HepG2 (cell line): Measurements from ENCODE around the gene PMFBP1. TPM values are rescaled to one million over a fixed set of nuclear protein-coding genes. Genes with fewer than 3 reads are reported as not detected.

Experiments used
- BCL6 ChIP-seq: IDR thresholded peaks from 2 replicates; pipeline ENCODE4 v1.6.1; 2016; ENCODE audit warnings: missing genetic modification reagents, missing compliant biosample characterization
- CREB1 ChIP-seq, 2 experiments: fragments of 450-650 bp in 1 of 2; IDR thresholded peaks; 2 replicates each; pipeline ENCODE4 v1.6.1; 2016 to 2017; ENCODE audit warnings: control low read depth in 1 of 2, mild to moderate bottlenecking in 1 of 2, missing compliant biosample characterization in 1 of 2, missing genetic modification characterization in 1 of 2
- ETV6 ChIP-seq: sonication (generic); formaldehyde crosslinking; conservative IDR thresholded peaks from 2 replicates; pipeline ENCODE4 v1.4.0; 2020; ENCODE audit warnings: missing genetic modification reagents
- GATAD2A ChIP-seq: IDR thresholded peaks from 2 replicates; pipeline ENCODE4 v1.6.1; 2016
- MAF1 ChIP-seq: sonication (generic); formaldehyde crosslinking; IDR thresholded peaks from 2 replicates; pipeline ENCODE4 v1.5.0; 2020; ENCODE audit warnings: missing genetic modification reagents, borderline replicate concordance
- MBNL3 ChIP-seq: fragments of 250-450 bp; sonication (Bioruptor Pico); conservative IDR thresholded peaks from 2 replicates; pipeline ENCODE4 v1.8.0; 2022; ENCODE audit warnings: mild to moderate bottlenecking, inconsistent platforms
- MLLT10 ChIP-seq: sonication (generic); formaldehyde crosslinking; IDR thresholded peaks from 2 replicates; pipeline ENCODE4 v1.4.0; 2020; ENCODE audit warnings: missing genetic modification reagents
- NCOA2 ChIP-seq: sonication (generic); formaldehyde crosslinking; IDR thresholded peaks from 2 replicates; pipeline ENCODE4 v1.8.0; 2022; ENCODE audit warnings: inconsistent platforms
- SNAI1 ChIP-seq: sonication (generic); formaldehyde crosslinking; IDR thresholded peaks from 2 replicates; pipeline ENCODE4 v1.5.0; 2020; ENCODE audit warnings: mild to moderate bottlenecking, missing genetic modification reagents, borderline replicate concordance
- SP2 ChIP-seq: sonication (generic); formaldehyde crosslinking; IDR thresholded peaks from 2 replicates; pipeline ENCODE4 v1.5.1; 2020; ENCODE audit warnings: mild to moderate bottlenecking, missing genetic modification reagents
- SRSF1 ChIP-seq: fragments of 200-400 bp; formaldehyde crosslinking; optimal IDR thresholded peaks from 2 replicates; pipeline ENCODE3; 2017; ENCODE audit warnings: mild to moderate bottlenecking, low read depth, low read length, moderate library complexity
- WIZ ChIP-seq: sonication (generic); formaldehyde crosslinking; IDR thresholded peaks from 2 replicates; pipeline ENCODE4 v1.5.1; 2020; ENCODE audit warnings: mild to moderate bottlenecking, missing genetic modification reagents
- ZBTB1 ChIP-seq: sonication (generic); formaldehyde crosslinking; IDR thresholded peaks from 2 replicates; pipeline ENCODE4 v1.4.0; 2020; ENCODE audit warnings: missing genetic modification reagents, borderline replicate concordance
- ZNF614 ChIP-seq: IDR thresholded peaks from 2 replicates; pipeline ENCODE4 v1.6.1; 2018; ENCODE audit warnings: missing biosample characterization, missing genetic modification reagents, inconsistent platforms, borderline replicate concordance
- ZXDC ChIP-seq: sonication (generic); formaldehyde crosslinking; IDR thresholded peaks from 2 replicates; pipeline ENCODE4 v1.5.0; 2020; ENCODE audit warnings: mild to moderate bottlenecking, missing genetic modification reagents
- polyA plus RNA-seq, 8 experiments: library from polyadenylated mRNA; depleted of rRNA in 3 of 8; stranded (reverse) in 7 of 8; unstranded in 1 of 8; fragments of >200 nt; fragmentation: Illumina TruSeq in 4 of 8; extraction: Trizol in 4 of 8; gene quantifications; 2 replicates each; pipeline versions ENCODE4 v1.2.1 to v1.2.3, GENCODE V29; 2011 to 2016; ENCODE audit warnings: low read depth in 4 of 8, missing spikeins in 1 of 8, mixed read lengths in 1 of 8; ENCODE audit not compliant: insufficient read depth in 1 of 8
- total RNA-seq, 5 experiments: library from RNA; depleted of rRNA; stranded (reverse); fragments of >200 nt; fragmentation: Illumina TruSeq; extraction: Trizol; gene quantifications; 2 replicates each; pipeline ENCODE4 v1.2.3, GENCODE V29; 2016; ENCODE audit warnings: low read depth in 1 of 5
- TF ChIP-seq, protein P1 (sequence below), 2 experiments: sonication (generic) in 1 of 2; formaldehyde crosslinking in 1 of 2; IDR thresholded peaks; 2 replicates each; pipeline versions ENCODE4 v1.6.1 to v1.9.0; 2014 to 2022; ENCODE audit warnings: antibody characterized with exemption in 1 of 2, borderline replicate concordance in 1 of 2, inconsistent platforms in 1 of 2, low read depth in 1 of 2, missing genetic modification reagents in 1 of 2
- TF ChIP-seq, protein P2 (sequence below): sonication (generic); formaldehyde crosslinking; IDR thresholded peaks from 2 replicates; pipeline ENCODE4 v1.4.0; 2020; ENCODE audit warnings: missing genetic modification reagents

PMFBP1 gene
- total and polyA plus RNA-seq, 2 of the 13 experiments (the other 11 are each of a cell fraction or from before 2014, with no cell fraction given), result 1.9 to 3.8 TPM

DNA sequence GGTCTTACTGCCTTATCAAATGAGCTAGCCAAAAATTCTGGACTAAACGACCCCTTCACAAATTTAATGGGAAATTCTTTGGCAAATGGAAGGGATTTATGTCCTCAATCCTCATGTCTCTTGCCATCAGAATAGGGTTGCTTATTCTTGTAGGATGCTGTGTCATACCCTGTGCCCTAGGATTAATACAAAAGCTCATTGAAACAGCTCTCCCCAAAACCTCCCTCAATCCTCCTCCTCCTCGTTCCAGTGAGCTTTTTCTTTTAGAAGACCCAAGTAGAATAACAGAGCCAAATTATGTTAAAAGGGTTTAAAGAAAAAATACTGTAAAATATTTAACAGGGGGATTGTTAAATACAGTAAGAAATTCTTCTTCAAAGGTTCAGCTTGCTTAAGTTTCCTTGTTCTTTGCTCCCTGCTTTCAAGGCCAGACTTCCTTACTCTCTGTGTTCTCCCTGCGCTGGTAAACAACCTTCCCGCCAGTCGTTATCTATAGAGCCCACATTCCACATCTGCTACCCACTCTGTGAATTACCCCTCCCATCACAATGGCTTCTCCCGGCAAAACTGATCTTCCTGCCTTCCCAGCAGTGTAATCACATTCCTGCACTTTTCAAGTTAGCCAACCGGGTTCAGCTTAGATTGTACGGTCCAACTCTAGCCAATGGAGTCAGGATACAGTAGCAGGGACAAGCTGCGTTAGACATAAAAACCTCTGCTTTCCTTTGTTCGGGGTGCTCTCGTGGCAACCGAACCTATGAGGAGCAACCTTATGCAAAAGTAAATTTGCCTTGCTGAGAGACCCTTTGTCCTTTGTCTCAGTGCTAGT, 99.2 kb downstream of the PMFBP1 start (continued):
- TF ChIP-seq, protein P1, sequence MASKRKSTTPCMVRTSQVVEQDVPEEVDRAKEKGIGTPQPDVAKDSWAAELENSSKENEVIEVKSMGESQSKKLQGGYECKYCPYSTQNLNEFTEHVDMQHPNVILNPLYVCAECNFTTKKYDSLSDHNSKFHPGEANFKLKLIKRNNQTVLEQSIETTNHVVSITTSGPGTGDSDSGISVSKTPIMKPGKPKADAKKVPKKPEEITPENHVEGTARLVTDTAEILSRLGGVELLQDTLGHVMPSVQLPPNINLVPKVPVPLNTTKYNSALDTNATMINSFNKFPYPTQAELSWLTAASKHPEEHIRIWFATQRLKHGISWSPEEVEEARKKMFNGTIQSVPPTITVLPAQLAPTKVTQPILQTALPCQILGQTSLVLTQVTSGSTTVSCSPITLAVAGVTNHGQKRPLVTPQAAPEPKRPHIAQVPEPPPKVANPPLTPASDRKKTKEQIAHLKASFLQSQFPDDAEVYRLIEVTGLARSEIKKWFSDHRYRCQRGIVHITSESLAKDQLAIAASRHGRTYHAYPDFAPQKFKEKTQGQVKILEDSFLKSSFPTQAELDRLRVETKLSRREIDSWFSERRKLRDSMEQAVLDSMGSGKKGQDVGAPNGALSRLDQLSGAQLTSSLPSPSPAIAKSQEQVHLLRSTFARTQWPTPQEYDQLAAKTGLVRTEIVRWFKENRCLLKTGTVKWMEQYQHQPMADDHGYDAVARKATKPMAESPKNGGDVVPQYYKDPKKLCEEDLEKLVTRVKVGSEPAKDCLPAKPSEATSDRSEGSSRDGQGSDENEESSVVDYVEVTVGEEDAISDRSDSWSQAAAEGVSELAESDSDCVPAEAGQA (IDR thresholded peaks at IDR 0.05; ENCODE audit: low read depth), result no peak
- TF ChIP-seq, protein P1 (CRISPR knock-in tag; IDR thresholded peaks at IDR 0.05; ENCODE audit: borderline replicate concordance), result no peak
- TF ChIP-seq, protein P2, sequence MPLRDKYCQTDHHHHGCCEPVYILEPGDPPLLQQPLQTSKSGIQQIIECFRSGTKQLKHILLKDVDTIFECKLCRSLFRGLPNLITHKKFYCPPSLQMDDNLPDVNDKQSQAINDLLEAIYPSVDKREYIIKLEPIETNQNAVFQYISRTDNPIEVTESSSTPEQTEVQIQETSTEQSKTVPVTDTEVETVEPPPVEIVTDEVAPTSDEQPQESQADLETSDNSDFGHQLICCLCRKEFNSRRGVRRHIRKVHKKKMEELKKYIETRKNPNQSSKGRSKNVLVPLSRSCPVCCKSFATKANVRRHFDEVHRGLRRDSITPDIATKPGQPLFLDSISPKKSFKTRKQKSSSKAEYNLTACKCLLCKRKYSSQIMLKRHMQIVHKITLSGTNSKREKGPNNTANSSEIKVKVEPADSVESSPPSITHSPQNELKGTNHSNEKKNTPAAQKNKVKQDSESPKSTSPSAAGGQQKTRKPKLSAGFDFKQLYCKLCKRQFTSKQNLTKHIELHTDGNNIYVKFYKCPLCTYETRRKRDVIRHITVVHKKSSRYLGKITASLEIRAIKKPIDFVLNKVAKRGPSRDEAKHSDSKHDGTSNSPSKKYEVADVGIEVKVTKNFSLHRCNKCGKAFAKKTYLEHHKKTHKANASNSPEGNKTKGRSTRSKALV, result 0 out of 2 replicates have a peak, but pooled peaks have one; percentile 42
- TF ChIP-seq SNAI1 (CRISPR knock-in tag), result no peak
- no peak for TF ChIP-seq SRSF1
- TF ChIP-seq ZBTB1 (CRISPR knock-in tag), result no peak
- TF ChIP-seq ZXDC, result no peak
- peak; percentile 89 for TF ChIP-seq NCOA2 (CRISPR knock-in tag)
- TF ChIP-seq ZNF614 (CRISPR knock-in tag), result peak; percentile 82
- no peak for TF ChIP-seq MBNL3 (CRISPR knock-in tag)
- TF ChIP-seq WIZ, result no peak
- 0 out of 2 replicates have a peak, but pooled peaks have one; percentile 40 for TF ChIP-seq ETV6
- TF ChIP-seq SP2 (CRISPR knock-in tag), result no peak
- TF ChIP-seq GATAD2A, result peak; percentile 91
- TF ChIP-seq CREB1 (IDR thresholded peaks at IDR 0.05), result no peak
- no peak for TF ChIP-seq CREB1 (CRISPR knock-in tag; IDR thresholded peaks at IDR 0.05)
- TF ChIP-seq MAF1, result no peak; the same call in 1 of the 2 replicates
- TF ChIP-seq MLLT10 (CRISPR knock-in tag), result no peak
- TF ChIP-seq BCL6 (CRISPR knock-in tag), result peak; percentile 60
